ENCODE measurements around the gene IL2RA.

DNA sequence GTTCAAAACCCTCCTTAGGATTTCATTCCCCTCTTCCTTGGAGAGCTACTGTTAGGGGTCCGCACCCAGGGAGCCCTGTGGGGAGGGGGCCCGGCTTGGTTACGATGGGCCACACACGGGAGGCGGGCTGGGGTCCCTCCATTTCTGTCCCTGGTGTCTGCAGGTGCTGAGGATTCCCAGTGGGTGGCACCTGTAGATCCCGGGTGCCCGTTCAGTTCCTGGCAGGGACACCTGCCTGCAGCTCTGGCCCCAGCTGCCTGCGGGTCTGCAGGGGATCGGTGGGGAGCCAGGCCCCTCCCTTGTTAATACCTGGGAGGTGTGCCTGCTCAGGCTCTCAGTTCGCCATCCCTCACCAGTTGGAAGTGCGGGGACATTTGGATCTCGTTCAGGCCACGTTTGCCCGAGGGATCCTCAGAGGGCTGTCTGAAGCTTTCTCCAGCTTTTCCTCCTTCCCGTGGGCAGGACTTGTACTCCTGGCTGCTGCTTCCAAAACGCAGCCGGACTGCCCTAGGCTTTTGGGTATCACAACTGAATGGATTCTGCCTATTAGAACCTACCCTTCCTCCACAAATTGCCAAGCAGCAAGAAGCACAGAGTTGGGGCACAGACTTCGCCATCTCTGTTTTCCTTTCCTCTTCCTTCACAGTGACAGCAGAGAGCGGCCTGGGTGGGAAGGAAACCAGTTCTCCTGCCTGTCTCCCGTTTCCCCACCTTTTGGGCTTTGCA is 62.6 kb downstream of the IL2RA start:
- TF ChIP-seq CTCF (IDR thresholded peaks at IDR 0.05) (no peak), POLR2A (IDR thresholded peaks at IDR 0.05) (no peak)
